RWPE2 (cell line): ENCODE results near the gene MICOS13.
"Not testable (repeated sequence)": the region's sequence is repeated elsewhere in the genome, so short reads cannot be mapped to it uniquely, and the experiment has no call there.

Source experiments
- ATAC-seq: fragments of 200-7000 bp; cut with Tn5 transposase; 3 replicates; pipeline ENCODE4 v1.9.1; 2021; ENCODE audit warnings: low read depth
- DNase-seq: peaks from one replicate; pipeline ENCODE4 v3.0.0-alpha.2; 2020; ENCODE audit warnings: low spot score
- H3K27ac ChIP-seq: fragments of 450-650 bp; 2 replicates; pipeline ENCODE4 v1.5.1; 2017; ENCODE audit warnings: mild to moderate bottlenecking; ENCODE audit not compliant: poor library complexity, severe bottlenecking
- H3K27me3 ChIP-seq: fragments of 250-450 bp; sonication (Bioruptor Pico); 2 replicates; pipeline ENCODE4 v1.5.1; 2021; ENCODE audit warnings: mild to moderate bottlenecking, moderate library complexity; ENCODE audit not compliant: insufficient read depth, poor library complexity, severe bottlenecking
- H3K36me3 ChIP-seq: fragments of 250-450 bp; sonication (Bioruptor Pico); 2 replicates; pipeline ENCODE4 v1.5.1; 2020; ENCODE audit warnings: low read depth, mild to moderate bottlenecking, moderate library complexity
- H3K4me1 ChIP-seq: fragments of 250-450 bp; sonication (Bioruptor Pico); 2 replicates; pipeline ENCODE4 v1.5.1; 2021; ENCODE audit warnings: mild to moderate bottlenecking, moderate library complexity; ENCODE audit not compliant: insufficient read depth, poor library complexity, severe bottlenecking
- H3K4me3 ChIP-seq: fragments of 250-450 bp; sonication (Bioruptor Pico); 2 replicates; pipeline ENCODE4 v1.5.1; 2021; ENCODE audit warnings: mild to moderate bottlenecking, moderate library complexity; ENCODE audit not compliant: severe bottlenecking
- H3K9me3 ChIP-seq: fragments of 250-450 bp; sonication (Bioruptor Pico); 2 replicates; pipeline ENCODE4 v1.5.1; 2021; ENCODE audit warnings: mild to moderate bottlenecking, moderate library complexity; ENCODE audit not compliant: severe bottlenecking
- CTCF ChIP-seq: fragments of 450-650 bp; IDR thresholded peaks from one replicate; pipeline ENCODE4 v1.5.1; 2017; ENCODE audit warnings: mild to moderate bottlenecking, moderate library complexity; ENCODE audit not compliant: poor library complexity, severe bottlenecking

MICOS13 gene

DNA sequence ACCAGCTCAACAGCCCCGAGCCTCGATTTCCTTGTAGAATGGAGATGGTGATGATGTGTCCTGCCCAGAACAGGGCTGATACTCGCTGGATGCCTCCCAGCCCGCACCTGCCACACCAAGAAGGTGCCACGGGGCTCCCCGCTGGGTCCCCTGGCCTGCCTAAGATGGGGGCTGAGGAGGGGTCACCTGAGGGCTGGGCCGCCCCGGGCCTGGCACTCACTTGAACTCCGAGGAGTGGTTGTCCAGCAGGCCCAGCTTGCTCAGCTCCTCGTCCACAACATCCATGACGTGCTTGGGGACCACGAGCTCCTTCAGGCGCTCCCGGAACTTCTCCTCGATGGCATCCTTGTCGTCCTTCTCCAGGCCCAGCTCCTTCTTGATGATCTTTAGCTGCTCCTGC, 25.2 kb upstream of the MICOS13 start:
- Histone ChIP-seq H3K36me3 (peaks cover 61% of the 10 kb centered on the region), H3K27ac (no peak overlapping the region)
- no peak for TF ChIP-seq CTCF

DNA sequence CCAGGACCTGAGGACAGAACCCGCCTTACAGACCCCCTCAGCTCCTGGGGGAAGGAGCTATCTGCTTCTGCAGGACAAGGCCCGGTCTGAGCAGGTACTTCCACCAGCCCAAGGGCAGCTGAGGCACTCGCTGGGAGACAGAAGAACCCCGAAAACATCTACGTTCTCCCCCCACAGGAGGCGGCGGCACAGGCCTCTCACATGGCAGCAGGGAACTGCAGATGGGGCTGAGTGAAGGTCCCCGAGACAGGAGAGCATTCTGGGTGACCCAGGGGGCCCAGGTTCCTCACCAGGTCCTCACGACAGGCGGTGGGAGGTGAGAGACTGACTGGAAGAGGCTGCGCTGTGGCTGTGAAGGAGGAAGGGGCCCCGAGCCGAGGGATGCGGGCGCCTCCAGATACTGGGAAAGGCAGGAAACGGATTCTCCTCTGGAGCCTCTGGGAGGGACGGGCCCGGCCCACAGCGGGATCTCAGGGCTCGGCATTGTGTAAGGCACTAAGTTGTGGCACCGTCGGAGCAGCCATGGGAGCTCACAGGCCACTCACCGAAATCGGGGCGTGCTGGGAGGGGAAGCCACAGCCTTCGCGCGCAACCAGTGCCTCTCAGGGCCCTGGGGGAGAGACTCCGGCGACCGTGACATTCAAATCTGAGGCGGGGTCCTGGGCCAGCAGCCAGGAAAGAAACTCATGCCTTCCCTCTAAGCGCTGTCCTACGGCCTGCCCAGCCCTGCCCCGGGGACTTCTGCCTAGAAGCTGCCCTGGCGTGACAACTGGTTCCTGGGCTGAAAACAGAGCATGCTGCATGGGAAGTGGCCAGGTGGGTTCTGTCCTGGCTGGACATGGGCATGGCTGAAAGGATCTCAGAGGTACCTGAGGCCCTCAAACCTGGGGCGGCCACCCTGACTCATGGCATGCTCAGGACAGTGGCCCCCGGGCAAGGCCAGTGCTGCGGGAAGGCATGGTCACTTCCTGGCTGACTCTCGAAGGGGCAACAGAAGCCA, 23.8 kb upstream of the MICOS13 start:
- no peak for DNase-seq
- no peak overlapping the region for H3K27ac ChIP-seq
- no peaks in the 10 kb centered on the region for H3K9me3 ChIP-seq
- TF ChIP-seq CTCF, result no peak
- H3K4me3 ChIP-seq, result no peak overlapping the region
- ATAC-seq, result no peak
- no peaks in the 10 kb centered on the region for H3K4me1 ChIP-seq
- H3K36me3 ChIP-seq, result peaks cover 66% of the 10 kb centered on the region
- no peaks in the 10 kb centered on the region for H3K27me3 ChIP-seq

More for the DNA sequence above, 25.2 kb upstream of the MICOS13 start:
- ATAC-seq (no peak), DNase-seq (no peak)
- H3K4me1 ChIP-seq, result no peaks in the 10 kb centered on the region
- no peak overlapping the region for H3K4me3 ChIP-seq
- H3K27me3 ChIP-seq, result no peaks in the 10 kb centered on the region
- H3K9me3 ChIP-seq, result no peaks in the 10 kb centered on the region

DNA sequence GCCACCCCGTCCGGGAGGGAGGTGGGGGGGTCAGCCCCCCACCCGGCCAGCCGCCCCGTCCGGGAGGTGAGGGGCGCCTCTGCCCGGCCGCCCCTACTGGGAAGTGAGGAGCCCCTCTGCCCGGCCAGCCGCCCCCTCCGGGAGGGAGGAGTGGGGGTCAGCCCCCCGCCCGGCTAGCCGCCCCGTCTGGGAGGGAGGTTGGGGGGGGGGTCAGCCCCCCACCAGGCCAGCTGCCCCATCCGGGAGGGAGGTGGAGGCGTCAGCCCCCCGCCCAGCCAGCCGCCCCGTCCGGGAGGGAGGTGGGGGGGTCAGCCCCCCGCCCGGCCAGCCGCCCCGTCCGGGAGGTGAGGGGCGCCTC, 21.7 kb upstream of the MICOS13 start:
- H3K27me3 ChIP-seq, DNase-seq, H3K4me3 ChIP-seq, ATAC-seq, H3K9me3 ChIP-seq, H3K27ac ChIP-seq, H3K4me1 ChIP-seq: not testable (repeated sequence)
- H3K36me3 ChIP-seq, result peaks cover 74% of the 10 kb centered on the region

- Histone ChIP-seq H3K9me3 (no peaks in the 10 kb centered on the region), H3K27ac (no peak overlapping the region), H3K4me3 (no peak overlapping the region), H3K27me3 (no peaks in the 10 kb centered on the region), H3K4me1 (no peaks in the 10 kb centered on the region), H3K36me3 (peaks cover 74% of the 10 kb centered on the region)
- DNase-seq, result no peak
- no peak for ATAC-seq
- TF ChIP-seq CTCF, result no peak
Observed at GRCh38 chr19:5700455-5701092, 20.3 kb upstream of the MICOS13 start.

- Histone ChIP-seq H3K27me3 (no peaks in the 10 kb centered on the region), H3K4me3 (no peak overlapping the region), H3K4me1 (no peaks in the 10 kb centered on the region), H3K27ac (no peak overlapping the region), H3K36me3 (peaks cover 74% of the 10 kb centered on the region), H3K9me3 (no peaks in the 10 kb centered on the region)
- no peak for ATAC-seq
- TF ChIP-seq CTCF, result no peak
- no peak for DNase-seq
Observed at GRCh38 chr19:5698635-5699422, 18.5 kb upstream of the MICOS13 start.
